GOT3 (cell line): ENCODE measurements around the gene SCN3B.
"Not testable (repeated sequence)": the region's sequence is repeated elsewhere in the genome, so short reads cannot be mapped to it uniquely, and the experiment has no call there.

Experiments used
- DNase-seq: peaks from one replicate; lab custom pipeline; 2025; ENCODE audit warnings: mixed read lengths; lab: John Stamatoyannopoulos, UW

SCN3B gene

DNA sequence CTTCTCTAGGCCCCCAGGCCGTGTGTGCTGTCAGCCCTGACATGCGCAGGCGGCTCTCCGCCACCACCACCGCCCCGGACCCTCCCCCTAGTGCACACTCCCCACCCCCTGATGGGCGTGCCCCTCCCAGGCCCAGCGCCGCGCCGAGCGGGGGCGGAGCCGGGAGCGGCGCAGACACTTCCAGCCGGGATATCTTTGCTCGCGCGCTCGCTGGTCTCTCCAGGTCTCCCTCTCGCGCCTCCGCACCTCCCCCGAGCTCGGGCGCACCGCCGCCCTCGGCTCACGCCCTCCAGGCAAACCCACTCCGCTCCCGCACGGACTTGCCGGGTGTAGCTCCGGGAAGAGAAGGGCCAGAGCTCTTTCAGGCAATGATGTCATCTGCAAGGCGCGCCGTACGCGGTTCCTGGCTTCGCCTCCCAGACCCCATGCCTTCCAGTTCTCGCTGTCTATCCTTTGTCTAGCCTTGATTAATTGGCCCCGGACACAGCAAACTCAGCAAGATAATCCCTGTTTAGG, at the start of gene SCN3B:
SCN3B (minus strand) TSS at position 59 of the 516 bp plus-strand sequence. CDS start 823 bp downstream, outside the sequence.
- DNase-seq, result no peak

GRCh38 chr11:123702696-123703095, 48.3 kb upstream of the SCN3B start:
- DNase-seq, result no peak

- no peak for DNase-seq
These were observed 47.7 kb upstream of the SCN3B start for GRCh38 chr11:123702139-123702538.

DNA sequence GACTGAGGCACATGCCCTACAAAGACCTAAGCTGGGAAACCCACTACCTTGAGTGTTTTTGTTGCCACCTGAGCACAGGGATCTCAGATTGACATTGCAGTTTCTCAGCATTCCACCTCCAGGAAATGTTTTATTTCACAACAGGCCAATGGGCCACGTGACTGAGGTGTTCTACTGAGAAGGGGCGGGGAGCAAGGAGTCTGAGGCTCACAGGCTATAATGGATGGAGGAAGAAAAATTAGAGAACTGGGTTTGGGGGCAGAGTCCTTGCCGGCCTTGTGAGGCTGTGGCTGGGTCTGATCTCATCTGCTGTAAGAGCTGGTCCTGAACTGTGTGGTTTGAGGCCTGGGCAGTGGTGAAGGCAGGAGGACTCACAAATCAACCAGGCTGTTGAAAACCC, 46.3 kb upstream of the SCN3B start:
- DNase-seq, result no peak

DNA sequence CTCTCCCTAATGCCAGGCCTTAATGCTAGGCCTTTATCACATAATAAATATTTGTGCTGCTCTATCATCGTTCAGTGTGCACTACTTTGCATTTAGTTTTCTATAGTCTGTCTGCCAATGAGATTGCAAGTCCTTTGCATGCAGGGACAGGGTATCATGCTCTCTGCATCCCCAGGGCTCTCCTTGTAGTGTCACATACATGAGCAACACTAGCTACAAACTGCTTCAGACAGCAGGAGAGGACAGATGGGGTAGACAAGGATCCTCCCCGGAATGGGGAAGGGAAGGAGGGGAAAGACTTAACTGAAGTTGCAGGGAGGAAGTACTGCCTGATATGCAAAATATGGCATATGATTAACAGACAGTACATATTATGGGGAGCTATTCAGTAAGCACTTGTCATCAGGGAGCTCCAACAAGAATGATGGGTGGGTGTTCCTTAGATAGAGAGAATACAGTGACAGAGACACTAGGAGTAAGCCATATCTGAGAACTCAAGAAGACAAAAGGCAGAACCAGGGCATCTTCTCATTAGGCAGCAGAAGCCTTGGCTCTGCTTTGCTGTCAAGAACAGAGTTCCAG, 44.2 kb upstream of the SCN3B start:
- no peak for DNase-seq

DNA sequence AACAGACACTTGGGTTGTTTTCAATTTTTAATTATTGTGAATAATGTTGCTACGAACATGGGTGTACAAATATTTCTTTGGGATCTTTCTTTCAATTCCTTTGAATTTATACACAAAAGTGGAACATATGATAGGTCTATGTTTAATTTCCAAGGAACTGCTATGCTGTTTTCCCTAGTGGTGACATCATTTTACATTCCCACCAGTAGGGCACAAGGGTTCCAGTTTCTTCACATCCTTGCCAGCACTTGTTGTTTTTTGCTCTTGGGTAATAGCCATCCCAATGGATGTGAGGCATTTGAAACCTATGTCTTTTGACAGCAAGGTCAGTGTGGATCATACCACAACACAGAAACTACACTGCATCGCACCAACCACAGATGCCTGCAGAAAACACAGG, 41.8 kb upstream of the SCN3B start:
- DNase-seq, result no peak

DNA sequence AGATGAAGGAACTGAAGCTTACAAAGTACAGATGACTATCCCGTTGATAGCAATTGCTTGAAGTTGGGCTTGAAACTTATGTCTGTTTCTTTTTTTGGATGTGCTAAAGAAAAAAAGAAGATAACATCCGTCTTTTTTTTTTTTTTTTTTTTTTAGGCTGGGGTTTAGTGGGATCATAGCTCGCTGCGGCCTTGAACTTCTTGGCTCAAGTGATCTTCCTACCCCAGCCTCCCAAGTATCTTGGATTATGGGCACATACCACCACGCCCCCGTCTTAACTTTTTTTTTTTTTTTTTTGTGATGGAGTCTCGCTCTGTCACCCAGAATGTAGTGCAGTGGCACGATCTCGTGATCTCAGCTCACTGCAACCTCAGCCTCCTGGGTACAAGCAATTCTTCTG, 40.8 kb upstream of the SCN3B start:
- DNase-seq, result no peak

GRCh38 chr11:123694551-123694950, 40.1 kb upstream of the SCN3B start:
- no peak for DNase-seq

GRCh38 chr11:123692961-123693360, 38.5 kb upstream of the SCN3B start:
- DNase-seq, result no peak

DNA sequence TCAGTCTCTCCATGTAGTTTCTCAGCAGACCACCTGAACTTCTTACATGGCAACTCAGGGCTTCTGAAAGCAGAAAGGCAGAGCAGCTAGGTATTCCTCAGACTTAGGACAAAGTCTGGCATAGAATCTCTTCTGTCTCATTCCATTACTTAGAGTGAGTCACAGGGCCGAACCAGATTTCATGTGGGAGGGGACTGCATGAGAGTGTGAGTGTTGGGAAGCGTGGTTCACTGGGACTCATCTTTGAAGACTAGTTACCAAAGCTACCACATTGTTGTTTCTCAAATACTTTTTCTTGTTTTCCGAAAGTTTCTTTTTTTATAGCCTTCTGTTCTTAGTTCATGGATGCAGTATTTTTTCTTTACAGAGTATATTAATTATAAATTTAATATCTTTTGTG, 36.1 kb upstream of the SCN3B start:
- no peak for DNase-seq

GRCh38 chr11:123684601-123685000, 30.2 kb upstream of the SCN3B start:
- no peak for DNase-seq

DNA sequence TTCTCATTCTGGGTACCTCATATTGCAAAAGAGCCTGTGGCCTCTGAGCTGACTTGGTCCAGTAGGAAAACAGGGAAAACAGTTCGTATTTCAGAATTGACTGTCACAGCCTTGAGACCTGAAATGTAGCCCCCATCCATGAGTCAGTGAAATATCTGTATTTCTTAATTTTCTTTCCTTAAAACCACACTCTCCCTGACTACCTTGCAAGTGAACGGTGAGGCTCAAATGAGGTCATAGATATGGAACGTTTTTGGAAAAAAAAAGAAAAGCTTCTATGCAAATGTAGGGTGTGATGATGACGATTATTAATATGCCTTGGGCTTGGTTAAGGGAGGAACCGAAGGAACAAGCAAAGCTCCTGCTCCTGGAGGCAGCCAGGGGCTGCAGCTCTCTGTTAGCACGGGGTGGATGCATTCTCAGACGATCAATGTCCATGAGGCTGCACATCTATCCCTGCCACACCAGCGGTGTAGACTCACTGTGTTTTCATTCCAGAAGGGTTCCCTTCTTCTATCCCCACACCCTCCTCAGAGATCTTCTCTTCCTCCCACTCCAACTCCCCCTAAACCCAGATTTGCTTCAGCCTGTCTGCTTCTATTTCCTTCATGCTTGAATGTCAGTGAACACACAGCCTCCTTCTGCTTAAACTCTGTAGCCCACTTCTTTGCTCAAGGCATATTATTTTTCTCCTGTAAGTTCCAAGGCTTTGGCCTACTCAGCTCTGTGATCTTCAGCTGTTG, 29.2 kb upstream of the SCN3B start:
- no peak for DNase-seq

GRCh38 chr11:123682696-123683410, 28.4 kb upstream of the SCN3B start:
- DNase-seq, result no peak

DNA sequence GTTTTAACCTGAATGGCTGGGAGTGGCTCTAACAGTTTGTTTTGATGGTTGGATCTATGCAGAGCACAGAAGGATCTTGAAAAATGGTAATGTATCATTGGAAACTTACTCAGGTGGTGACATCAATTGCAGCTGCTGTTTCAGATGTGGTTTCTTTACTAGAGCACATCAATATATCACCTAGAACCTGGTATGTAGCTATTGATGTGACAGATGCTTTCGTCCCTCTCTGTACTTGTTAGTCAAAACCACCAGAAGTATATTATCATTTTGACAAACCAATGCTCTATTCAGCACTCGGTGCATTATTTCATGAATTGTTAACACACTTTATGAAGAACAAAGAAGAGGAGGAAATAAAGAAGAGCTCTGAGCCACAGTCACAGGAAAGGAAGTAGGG, 26.6 kb upstream of the SCN3B start:
- no peak for DNase-seq

- no peak for DNase-seq
These were observed 23.8 kb upstream of the SCN3B start for GRCh38 chr11:123678246-123678645.

DNA sequence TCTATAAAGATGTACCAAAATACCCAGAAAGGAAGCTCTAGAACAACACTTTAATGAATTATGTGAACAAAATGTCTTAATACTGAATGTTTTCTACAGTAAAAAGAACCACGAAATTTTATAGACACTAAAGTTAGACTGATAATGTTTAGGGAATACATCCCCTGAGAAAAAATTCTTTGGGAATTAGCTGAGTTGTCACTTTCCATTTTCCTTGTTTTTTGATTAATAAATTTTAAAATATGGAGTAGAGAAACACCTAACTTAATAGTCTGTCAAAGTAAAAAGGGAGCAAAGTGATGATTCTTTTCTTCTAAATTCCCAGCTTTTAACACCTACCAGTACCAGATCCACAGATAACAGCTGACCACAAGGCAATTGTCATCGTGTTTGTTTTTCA, 23.1 kb upstream of the SCN3B start:
- no peak for DNase-seq

GRCh38 chr11:123674297-123674696, 19.9 kb upstream of the SCN3B start:
- no peak for DNase-seq

DNA sequence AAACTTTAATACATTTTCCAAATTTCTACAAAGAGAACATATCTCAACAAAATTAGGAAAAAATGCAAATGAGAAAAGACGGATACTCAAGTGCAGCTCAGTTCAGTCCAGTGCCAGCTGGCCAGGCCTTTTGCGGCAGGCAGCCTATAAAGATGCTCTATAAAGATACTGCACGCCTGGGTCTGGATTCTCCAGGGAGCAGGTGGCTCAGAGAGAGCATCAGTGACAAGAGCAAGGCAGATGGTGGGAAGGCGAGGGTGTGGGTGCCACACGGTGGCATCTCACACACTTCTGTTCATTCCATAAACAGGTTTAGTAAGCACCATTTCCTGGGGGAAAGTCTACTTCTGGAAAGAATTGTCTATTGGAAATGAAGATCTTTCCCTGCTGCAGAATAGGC, 18.1 kb upstream of the SCN3B start:
- no peak for DNase-seq

- DNase-seq, result no peak
These were observed 17.1 kb upstream of the SCN3B start for GRCh38 chr11:123671534-123671933.

DNA sequence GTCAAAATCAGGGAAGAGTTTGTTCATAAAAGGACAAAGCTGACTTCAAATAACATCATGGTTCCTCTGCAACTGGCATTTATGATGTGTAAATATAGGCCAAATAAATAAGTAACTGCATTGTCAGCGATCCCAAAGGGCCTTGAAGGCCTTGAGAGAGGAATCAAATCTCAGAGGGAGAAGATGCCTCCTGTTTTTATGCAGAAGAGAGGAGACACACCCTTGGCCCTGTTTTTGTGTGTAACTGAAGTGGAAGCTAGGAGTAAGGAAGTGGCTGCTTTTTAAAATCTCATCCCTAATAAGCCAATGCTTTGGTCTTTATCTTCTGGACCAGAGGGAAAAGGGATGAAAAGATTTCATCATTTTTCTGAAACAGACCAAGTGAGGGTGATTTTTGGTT, 15.7 kb upstream of the SCN3B start:
- DNase-seq, result no peak

DNA sequence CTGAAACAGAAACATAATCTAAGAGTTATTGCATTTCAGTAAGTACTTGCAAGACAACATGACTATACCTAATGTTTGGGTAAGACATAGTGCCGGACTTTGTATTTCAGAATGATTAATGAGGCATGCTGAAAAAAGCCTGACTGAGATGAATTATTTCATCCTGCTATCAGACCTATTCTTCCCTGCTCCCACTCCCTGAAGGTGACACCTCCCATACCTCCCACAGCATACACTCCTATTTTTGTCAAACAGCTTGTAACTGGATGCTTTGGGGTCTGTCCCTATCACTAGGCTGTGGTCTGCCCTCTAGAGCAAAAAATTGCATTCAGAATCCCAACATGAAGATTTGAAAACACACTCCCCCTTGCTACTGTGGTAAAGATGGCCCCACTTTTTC, 10.9 kb upstream of the SCN3B start:
- DNase-seq, result no peak

DNA sequence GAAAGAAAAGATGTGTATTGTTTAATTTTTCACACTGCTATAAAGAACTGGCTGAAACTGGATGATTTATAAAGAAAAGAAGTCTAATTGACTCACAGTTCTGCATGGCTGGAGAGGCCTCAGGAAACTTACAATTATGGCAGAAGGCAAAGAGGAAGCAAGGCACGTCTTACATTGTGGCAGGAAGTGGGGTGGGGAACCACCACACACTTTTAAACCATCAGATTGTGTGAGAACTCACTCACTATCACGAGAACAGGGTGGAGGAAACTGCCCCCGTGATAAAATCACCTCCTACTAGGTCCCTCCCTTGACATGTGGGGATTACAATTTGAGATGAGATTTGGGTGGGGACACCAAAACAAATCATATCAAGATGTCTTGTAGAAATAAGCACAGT, 5.5 kb upstream of the SCN3B start:
- DNase-seq, result not testable (repeated sequence)

DNA sequence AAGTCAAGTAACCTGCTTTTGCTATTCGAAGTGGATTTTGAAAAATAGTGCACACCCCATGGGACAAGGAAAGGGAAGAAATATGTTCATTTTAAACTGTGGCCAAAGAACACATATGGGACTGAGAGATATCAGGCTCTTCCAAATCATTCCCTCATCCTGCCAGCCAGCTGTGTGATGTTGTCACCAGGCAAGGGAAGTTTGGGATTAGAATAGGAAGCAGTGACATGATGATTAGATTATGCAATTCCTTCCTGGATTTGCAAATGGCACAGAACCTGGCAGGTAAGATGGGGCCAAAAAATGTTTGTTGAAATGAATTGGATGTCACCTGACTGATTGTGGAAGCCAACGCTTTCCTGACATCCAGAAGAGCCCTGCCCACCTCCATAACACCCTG, 4.9 kb upstream of the SCN3B start:
- no peak for DNase-seq
